ENCODE measurements around the gene TSPAN31. TPM values are rescaled to one million over a fixed set of nuclear protein-coding genes. Genes with fewer than 3 reads are reported as not detected.

TSPAN31 gene
- total and polyA plus RNA-seq, 12 donors = 25.3 to 115 (median 55.9) TPM

DNA sequence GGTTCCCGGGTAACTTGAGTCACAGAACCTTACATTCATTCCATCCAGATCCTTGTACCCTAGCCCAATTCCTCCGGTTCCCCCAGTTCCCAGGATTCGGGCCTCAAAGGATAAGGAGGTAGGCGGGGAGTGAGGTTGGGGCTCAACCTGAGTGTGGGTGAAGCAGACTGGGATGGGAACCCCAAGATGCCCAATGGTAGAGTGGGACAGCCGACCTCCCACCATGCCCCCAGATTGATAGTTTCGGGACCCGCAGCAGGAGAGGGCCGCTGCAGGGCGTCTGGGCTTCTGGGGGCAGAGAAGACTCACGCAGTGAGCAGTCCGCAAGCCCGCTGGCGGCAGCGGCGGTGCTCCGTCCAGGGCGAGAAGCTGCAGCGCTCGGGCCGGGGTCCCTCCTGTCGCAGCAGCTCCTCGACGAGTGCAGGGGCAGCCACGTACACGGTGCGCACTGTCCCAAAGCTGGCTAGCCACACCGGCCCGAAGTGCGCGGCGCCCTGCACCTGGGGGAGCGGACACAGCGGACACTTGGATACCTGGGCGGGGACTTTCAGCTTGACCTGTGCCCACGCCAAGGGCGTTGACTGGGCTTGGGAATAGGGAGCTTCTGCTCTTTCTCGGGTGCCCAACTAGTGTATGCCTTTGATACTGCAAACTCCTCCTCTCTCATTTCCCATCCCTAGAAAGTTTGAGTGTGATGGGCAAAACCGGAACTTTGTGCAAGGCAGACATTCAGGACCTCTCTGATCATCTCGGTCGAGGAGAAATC, 21.0 kb downstream of the TSPAN31 start:
- Histone ChIP-seq H3K4me1 (replicated peaks in 1 of 2) (peaks cover 24 to 29% of the 10 kb centered on the region in 2 donors), H3K36me3 (replicated peaks in 1 of 2) (no peaks in the 10 kb centered on the region), H3K27me3 (no peaks in the 10 kb centered on the region), H3K27ac (no peak overlapping the region), H3K9me3 (replicated peaks in 1 of 3) (no peaks in the 10 kb centered on the region), H3K4me3 (peak overlapping the region in 1 of 4 donors; percentile 58)
- 3 to 10% (median 3%) methylated on average over 8 to 40 of the region's 40 CpGs for WGBS, 4 donors
- intact Hi-C loops (cut with DNase I) = no loop called here
- TF ChIP-seq, protein P1, sequence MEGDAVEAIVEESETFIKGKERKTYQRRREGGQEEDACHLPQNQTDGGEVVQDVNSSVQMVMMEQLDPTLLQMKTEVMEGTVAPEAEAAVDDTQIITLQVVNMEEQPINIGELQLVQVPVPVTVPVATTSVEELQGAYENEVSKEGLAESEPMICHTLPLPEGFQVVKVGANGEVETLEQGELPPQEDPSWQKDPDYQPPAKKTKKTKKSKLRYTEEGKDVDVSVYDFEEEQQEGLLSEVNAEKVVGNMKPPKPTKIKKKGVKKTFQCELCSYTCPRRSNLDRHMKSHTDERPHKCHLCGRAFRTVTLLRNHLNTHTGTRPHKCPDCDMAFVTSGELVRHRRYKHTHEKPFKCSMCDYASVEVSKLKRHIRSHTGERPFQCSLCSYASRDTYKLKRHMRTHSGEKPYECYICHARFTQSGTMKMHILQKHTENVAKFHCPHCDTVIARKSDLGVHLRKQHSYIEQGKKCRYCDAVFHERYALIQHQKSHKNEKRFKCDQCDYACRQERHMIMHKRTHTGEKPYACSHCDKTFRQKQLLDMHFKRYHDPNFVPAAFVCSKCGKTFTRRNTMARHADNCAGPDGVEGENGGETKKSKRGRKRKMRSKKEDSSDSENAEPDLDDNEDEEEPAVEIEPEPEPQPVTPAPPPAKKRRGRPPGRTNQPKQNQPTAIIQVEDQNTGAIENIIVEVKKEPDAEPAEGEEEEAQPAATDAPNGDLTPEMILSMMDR (IDR thresholded peaks at IDR 0.05) = no peak
- no peak for TF ChIP-seq POLR2A (IDR thresholded peaks at IDR 0.05)
- DNase-seq = no peak

DNA sequence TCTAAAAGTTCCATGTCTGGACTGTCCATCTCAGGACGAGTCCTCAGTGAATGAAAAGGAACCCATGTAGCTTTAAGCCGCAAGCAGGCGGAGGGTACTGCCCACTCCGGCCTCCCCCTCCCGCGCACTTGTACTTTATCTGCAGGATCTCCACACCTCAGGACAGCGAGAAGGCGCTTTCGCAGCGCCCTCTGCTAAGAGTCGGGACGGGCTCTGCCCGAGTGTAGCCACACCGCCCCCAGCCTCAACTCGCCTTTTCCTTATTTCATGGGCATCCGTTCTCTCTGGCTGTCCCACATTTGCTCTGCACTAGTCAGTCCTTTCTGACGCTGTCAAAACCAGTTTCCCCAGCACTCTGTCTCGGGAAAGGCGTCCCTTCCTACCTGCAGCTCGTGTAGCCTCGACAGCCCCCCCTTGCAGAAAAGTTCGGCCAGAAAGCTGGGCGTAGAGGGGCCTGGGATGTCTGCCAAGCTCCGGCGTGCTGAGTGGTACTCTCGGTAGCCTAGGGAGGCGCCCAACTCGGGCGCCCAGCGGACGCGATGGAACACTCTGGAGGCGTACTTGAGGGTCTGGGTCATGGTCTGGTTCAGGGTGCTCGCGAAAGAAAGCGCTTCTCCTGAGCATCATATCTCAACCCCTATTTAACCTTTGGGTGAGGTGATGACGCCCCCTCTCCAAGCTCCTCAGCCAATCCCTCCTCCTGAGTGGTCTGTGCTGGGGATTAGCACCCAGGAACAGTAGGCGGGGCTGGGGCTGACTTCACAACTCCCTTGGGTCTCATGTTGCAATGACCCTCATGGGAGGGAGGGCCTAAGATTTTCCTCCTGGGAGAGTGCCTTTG, 21.8 kb downstream of the TSPAN31 start, which contains the start of gene CYP27B1:
CYP27B1 (minus strand) TSS at position 615 of the 841 bp plus-strand sequence; CDS start at position 578, 37 bp downstream.
- H3K36me3 ChIP-seq (replicated peaks in 1 of 2) = no peaks in the 10 kb centered on the region
- WGBS, 4 donors = 4 to 6% (median 5%) methylated on average over 30 to 38 of the region's 38 CpGs
- peak within 1 kb of the TSS in 1 of 4 donors; percentile 58 for H3K4me3 ChIP-seq
- intact Hi-C loops (cut with DNase I) = no loop called here
- peak in 3 of 7 donors; percentile 34 to 59 (median 43) for DNase-seq
- peaks cover 29 to 37% of the 10 kb centered on the region in 2 donors for H3K4me1 ChIP-seq (replicated peaks in 1 of 2)
- no peak within 1 kb of the TSS for H3K27ac ChIP-seq
- TF ChIP-seq POLR2A (IDR thresholded peaks at IDR 0.05) = no peak
- TF ChIP-seq, protein P1 (IDR thresholded peaks at IDR 0.05) = no peak
- no peaks in the 10 kb centered on the region for H3K27me3 ChIP-seq
- H3K9me3 ChIP-seq (replicated peaks in 1 of 3) = no peaks in the 10 kb centered on the region

DNA sequence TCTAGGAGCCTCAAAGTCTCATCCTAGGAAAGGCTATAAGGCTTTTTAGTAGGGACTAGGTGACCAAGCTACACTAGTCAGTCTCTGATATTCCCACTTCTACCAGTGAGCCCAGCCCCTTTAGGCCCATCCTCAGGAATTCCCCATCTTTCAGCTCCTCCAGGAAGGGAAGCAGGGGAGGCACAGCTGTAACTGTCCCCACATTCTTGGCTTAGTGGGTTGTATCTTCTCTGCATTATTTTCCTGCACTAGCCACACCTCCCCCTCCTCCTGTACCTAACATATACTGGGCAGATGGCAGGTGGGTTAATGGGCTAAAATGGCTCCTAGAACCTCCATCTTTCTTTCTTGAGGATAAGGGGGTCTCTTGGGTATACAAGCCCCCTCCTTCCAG, 22.5 kb downstream of the TSPAN31 start:
- peaks cover 29 to 37% of the 10 kb centered on the region in 2 donors for H3K4me1 ChIP-seq (replicated peaks in 1 of 2)
- H3K27ac ChIP-seq = no peak overlapping the region
- intact Hi-C loops (cut with DNase I) = no loop called here

DNA sequence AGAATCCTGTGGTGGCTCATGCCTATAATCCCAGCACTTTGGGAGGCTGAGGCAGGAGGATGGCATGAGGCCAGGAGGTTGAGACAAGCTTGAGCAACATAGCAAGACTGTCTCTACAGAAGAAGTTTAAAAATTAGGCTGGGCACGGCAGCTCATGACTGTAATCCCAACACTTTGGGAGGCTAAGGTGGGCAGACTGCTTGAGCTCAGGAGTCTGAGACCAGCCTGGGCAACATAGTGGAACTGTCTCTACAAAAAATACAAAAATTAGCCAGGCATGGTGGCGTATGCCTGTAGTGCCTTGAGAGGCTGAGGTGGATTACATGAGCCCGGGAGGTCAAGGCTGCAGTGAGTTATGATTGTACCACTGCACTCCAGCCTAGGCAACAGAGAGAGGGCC, 23.0 kb downstream of the TSPAN31 start:
- H3K27me3 ChIP-seq = no peaks in the 10 kb centered on the region
- no peak for DNase-seq
- no peak overlapping the region for H3K27ac ChIP-seq
- WGBS, 4 donors = 57 to 68% (median 61%) methylated on average over 3 of the region's 3 CpGs
- H3K9me3 ChIP-seq (replicated peaks in 1 of 3) = no peaks in the 10 kb centered on the region
- intact Hi-C loops (cut with DNase I) = no loop called here
- TF ChIP-seq POLR2A (IDR thresholded peaks at IDR 0.05) = no peak
- TF ChIP-seq, protein P1 (IDR thresholded peaks at IDR 0.05) = no peak
- H3K4me1 ChIP-seq (replicated peaks in 1 of 2) = peaks cover 30 to 37% of the 10 kb centered on the region in 2 donors
- H3K4me3 ChIP-seq = no peak overlapping the region
- H3K36me3 ChIP-seq (replicated peaks in 1 of 2) = no peaks in the 10 kb centered on the region

More for the DNA sequence above, 22.5 kb downstream of the TSPAN31 start:
- no peak for DNase-seq
- TF ChIP-seq POLR2A (IDR thresholded peaks at IDR 0.05) = no peak
- TF ChIP-seq, protein P1 (IDR thresholded peaks at IDR 0.05) = no peak
- H3K27me3 ChIP-seq = no peaks in the 10 kb centered on the region
- H3K9me3 ChIP-seq (replicated peaks in 1 of 3) = no peaks in the 10 kb centered on the region
- H3K4me3 ChIP-seq = no peak overlapping the region
- no peaks in the 10 kb centered on the region for H3K36me3 ChIP-seq (replicated peaks in 1 of 2)
